DMS53 treated with DMSO at 0.1 percent for 48 hours (cell line): Measurements from ENCODE around the gene CPLX4.
"Not testable (repeated sequence)": the region's sequence is repeated elsewhere in the genome, so short reads cannot be mapped to it uniquely, and the experiment has no call there.

Experiments
- DNase-seq: peaks from one replicate; lab custom pipeline; 2025; ENCODE audit not compliant: unreplicated experiment; lab: John Stamatoyannopoulos, UW

Gene CPLX4

GRCh38 chr18:59271606-59272220, 46.7 kb downstream of the CPLX4 start:
- no peak for DNase-seq

- DNase-seq, result no peak
Measured at GRCh38 chr18:59270689-59271257, 47.7 kb downstream of the CPLX4 start.

- DNase-seq, result no peak
Measured at GRCh38 chr18:59269563-59270119, 48.8 kb downstream of the CPLX4 start.

- DNase-seq, result peak; percentile 84
Measured at GRCh38 chr18:59268721-59269562, 49.5 kb downstream of the CPLX4 start.

GRCh38 chr18:59268127-59268720, 50.2 kb downstream of the CPLX4 start:
- no peak for DNase-seq

- no peak for DNase-seq
Measured at GRCh38 chr18:59267503-59268126, 50.8 kb downstream of the CPLX4 start.

- no peak for DNase-seq
Measured at GRCh38 chr18:59266886-59267502, 51.5 kb downstream of the CPLX4 start.

- DNase-seq, result no peak
Measured at GRCh38 chr18:59266459-59266858, 52.0 kb downstream of the CPLX4 start.

GRCh38 chr18:59265974-59266369, 52.5 kb downstream of the CPLX4 start:
- DNase-seq, result no peak

GRCh38 chr18:59265246-59265973, 53.0 kb downstream of the CPLX4 start:
- peak; percentile 42 for DNase-seq

GRCh38 chr18:59264651-59265245, 53.7 kb downstream of the CPLX4 start:
- peak; percentile 18 for DNase-seq

GRCh38 chr18:59264121-59264571, 54.3 kb downstream of the CPLX4 start:
- no peak for DNase-seq

GRCh38 chr18:59263661-59264060, 54.8 kb downstream of the CPLX4 start:
- no peak for DNase-seq

- DNase-seq, result not testable (repeated sequence)
Measured at GRCh38 chr18:59262243-59262642, 56.2 kb downstream of the CPLX4 start.

- not testable (repeated sequence) for DNase-seq
Measured at GRCh38 chr18:59261842-59262241, 56.6 kb downstream of the CPLX4 start.

- not testable (repeated sequence) for DNase-seq
Measured at GRCh38 chr18:59255491-59255890, 63.0 kb downstream of the CPLX4 start.

- DNase-seq, result peak; percentile 96
Measured at GRCh38 chr18:59249199-59249774, 69.2 kb downstream of the CPLX4 start.

GRCh38 chr18:59246796-59247195, 71.7 kb downstream of the CPLX4 start:
- DNase-seq, result no peak
